HepG2 (cell line): ENCODE data around the gene SLC7A11. TPM values are rescaled to one million over a fixed set of nuclear protein-coding genes. Genes with fewer than 3 reads are reported as not detected.

Experiments used
- ATAC-seq: fragments of 200-7000 bp; cut with Tn5 transposase; 3 replicates; pipeline ENCODE4 v1.9.1; 2020; ENCODE audit warnings: mild to moderate bottlenecking, moderate library complexity
- BruUV-seq: library from RNA; stranded (reverse); fragments of 400-500 nt; replicated peaks from 2 replicates; lab custom pipeline; 2021; lab: Mats Ljungman, UMichigan
- CTCF ChIA-PET: fragments of 300-600 bp; formaldehyde crosslinking; extraction: SDS; loops from one replicate; lab custom pipeline; 2021; ENCODE audit warnings: low total read pairs, inconsistent platforms, low intra/inter-chr PET ratio; lab: Yijun Ruan, JAX
- POLR2A ChIA-PET: fragments of 350-600 bp; sonication (Branson Sonifier 250); formaldehyde crosslinking; loops from one replicate; lab custom pipeline; 2020; ENCODE audit warnings: antibody characterized with exemption, inconsistent platforms; lab: Yijun Ruan, JAX
- DNase-seq: peaks from one replicate; pipeline ENCODE4 v3.0.0-alpha.2; 2015; ENCODE audit warnings: low spot score
- FAIRE-seq: peaks from 3 replicates; lab custom pipeline; 2011; peaks lifted over from hg19 to GRCh38; lab: Jason Lieb, UNC
- H2AFZ ChIP-seq: one replicate; pipeline ENCODE4 v1.6.1; 2011; ENCODE audit warnings: low read length, inconsistent platforms
- H3K27ac ChIP-seq: fragments of 300-600 bp; 3 replicates; pipeline ENCODE4 v1.8.0; 2011; ENCODE audit warnings: mixed run types, mild to moderate bottlenecking, mixed read lengths, low read length, inconsistent platforms; ENCODE audit not compliant: insufficient read depth; ENCODE audit errors: extremely low read length
- H3K27me3 ChIP-seq, 2 experiments: fragments of 200-600 bp in 1 of 2; 2 replicates in 1 of 2; 3 replicates in 1 of 2; pipeline versions ENCODE4 v1.6.0 to v1.8.0; 2011; ENCODE audit warnings: low read length in 2 of 2, mild to moderate bottlenecking in 2 of 2, moderate library complexity in 2 of 2, inconsistent platforms in 1 of 2; ENCODE audit not compliant: insufficient read depth in 2 of 2, control insufficient read depth in 1 of 2
- H3K36me3 ChIP-seq, 2 experiments: fragments of 200-600 bp in 1 of 2; replicated peaks in 1 of 2; 2 replicates in 1 of 2; 3 replicates in 1 of 2; pipeline versions ENCODE4 v1.5.1 to v1.8.0; 2011; ENCODE audit warnings: low read length in 2 of 2, inconsistent platforms in 1 of 2; ENCODE audit not compliant: insufficient read depth in 2 of 2, control insufficient read depth in 1 of 2
- H3K4me1 ChIP-seq: 2 replicates; pipeline ENCODE4 v1.5.1; 2012; ENCODE audit warnings: low read length, inconsistent platforms; ENCODE audit not compliant: insufficient read depth
- H3K4me2 ChIP-seq: 2 replicates; pipeline ENCODE4 v1.6.0; 2011; ENCODE audit warnings: low read depth, low read length, inconsistent platforms
- H3K4me3 ChIP-seq, 3 experiments: fragments of 200-600 bp in 1 of 3; sonication (generic), shearing (Covaris generic) in 1 of 3; replicated peaks in 1 of 3; 2 replicates each; pipeline ENCODE4 v1.5.1; 2011 to 2016; ENCODE audit warnings: low read length in 3 of 3, inconsistent platforms in 2 of 3, low read depth in 2 of 3, mild to moderate bottlenecking in 2 of 3, control low read depth in 1 of 3, mixed read lengths in 1 of 3; ENCODE audit not compliant: insufficient read depth in 1 of 3
- H3K79me2 ChIP-seq: one replicate; pipeline ENCODE4 v1.6.1; 2011; ENCODE audit warnings: low read length, inconsistent platforms; ENCODE audit not compliant: insufficient read depth
- H3K9ac ChIP-seq: 2 replicates; pipeline ENCODE4 v1.6.0; 2011; ENCODE audit warnings: mild to moderate bottlenecking, low read depth, low read length, inconsistent platforms; ENCODE audit not compliant: insufficient read depth
- H3K9me3 ChIP-seq: 2 replicates; pipeline ENCODE4 v1.5.1; 2012; ENCODE audit warnings: mild to moderate bottlenecking, low read length
- H4K20me1 ChIP-seq: 2 replicates; pipeline ENCODE4 v1.6.0; 2011; ENCODE audit warnings: inconsistent platforms, mild to moderate bottlenecking, low read length, moderate library complexity; ENCODE audit not compliant: insufficient read depth
- AGO2 ChIP-seq: fragments of 200-400 bp; formaldehyde crosslinking; optimal IDR thresholded peaks from 2 replicates; pipeline ENCODE3; 2017; ENCODE audit warnings: mild to moderate bottlenecking, low read depth, low read length, moderate library complexity
- ETV5 ChIP-seq: IDR thresholded peaks from 2 replicates; pipeline ENCODE4 v1.6.1; 2018; ENCODE audit warnings: missing biosample characterization, missing genetic modification reagents, inconsistent platforms, borderline replicate concordance
- HNRNPK ChIP-seq: fragments of 200-400 bp; formaldehyde crosslinking; IDR thresholded peaks from 2 replicates; pipeline ENCODE4 v1.6.1; 2018; ENCODE audit warnings: low read length, low read depth, moderate library complexity, mild to moderate bottlenecking; ENCODE audit not compliant: poor library complexity, severe bottlenecking
- KAT7 ChIP-seq: IDR thresholded peaks from 2 replicates; pipeline ENCODE4 v1.6.1; 2018; ENCODE audit warnings: borderline replicate concordance, missing compliant biosample characterization
- RAD21 ChIP-seq: fragments of 450-650 bp; formaldehyde crosslinking; IDR thresholded peaks from 2 replicates; pipeline ENCODE4 v1.5.0; 2020; ENCODE audit warnings: mild to moderate bottlenecking
- RBM22 ChIP-seq: fragments of 200-400 bp; formaldehyde crosslinking; optimal IDR thresholded peaks from 2 replicates; pipeline ENCODE3; 2017; ENCODE audit warnings: mild to moderate bottlenecking, low read length, moderate library complexity
- SUZ12 ChIP-seq: fragments of 150-350 bp; IDR thresholded peaks from 2 replicates; pipeline ENCODE4 v1.6.1; 2014; ENCODE audit warnings: low read depth, low read length
- ZNF367 ChIP-seq: sonication (generic); formaldehyde crosslinking; IDR thresholded peaks from 2 replicates; pipeline ENCODE4 v1.4.0; 2020; ENCODE audit warnings: missing genetic modification reagents, borderline replicate concordance
- ZNF512 ChIP-seq: sonication (generic); formaldehyde crosslinking; IDR thresholded peaks from 2 replicates; pipeline ENCODE4 v1.4.0; 2020; ENCODE audit warnings: mild to moderate bottlenecking, missing genetic modification reagents
- ZNF543 ChIP-seq: sonication (generic); formaldehyde crosslinking; IDR thresholded peaks from 2 replicates; pipeline ENCODE4 v1.4.0; 2020; ENCODE audit warnings: mild to moderate bottlenecking, missing genetic modification reagents
- ZNF563 ChIP-seq: sonication (generic); formaldehyde crosslinking; IDR thresholded peaks from 2 replicates; pipeline ENCODE4 v1.8.0; 2022; ENCODE audit warnings: mild to moderate bottlenecking, moderate library complexity, missing genetic modification reagents
- ZSCAN25 ChIP-seq: sonication (generic); formaldehyde crosslinking; IDR thresholded peaks from 2 replicates; pipeline ENCODE4 v1.8.0; 2022; ENCODE audit warnings: mild to moderate bottlenecking, missing genetic modification reagents
- WGBS: methylation state at CpG from one replicate; pipeline ENCODE4 v1.1.6; 2017; ENCODE audit warnings: low lambda C conversion rate; 5-methylcytosine and 5-hydroxymethylcytosine counted together
- in situ Hi-C: cut with HindIII; loops from 2 replicates; pipeline ENCODE4 v1.10.0; 2017; ENCODE audit warnings: low pct_unique_long_range_greater_than_20kb; ENCODE audit not compliant: extremely low pct_ligation_motif_present
- intact Hi-C: fragments of 100-400 bp; cut with micrococcal nuclease; formaldehyde crosslinking; loops from one replicate; pipeline ENCODE4 v1.10.0; 2022; ENCODE audit not compliant: unreplicated experiment
- polyA plus RNA-seq, 8 experiments: library from polyadenylated mRNA; depleted of rRNA in 3 of 8; stranded (reverse) in 7 of 8; unstranded in 1 of 8; fragments of >200 nt; fragmentation: Illumina TruSeq in 4 of 8; extraction: Trizol in 4 of 8; gene quantifications; 2 replicates each; pipeline versions ENCODE4 v1.2.1 to v1.2.3, GENCODE V29; 2011 to 2016; ENCODE audit warnings: low read depth in 4 of 8, missing spikeins in 1 of 8, mixed read lengths in 1 of 8; ENCODE audit not compliant: insufficient read depth in 1 of 8
- total RNA-seq, 5 experiments: library from RNA; depleted of rRNA; stranded (reverse); fragments of >200 nt; fragmentation: Illumina TruSeq; extraction: Trizol; gene quantifications; 2 replicates each; pipeline ENCODE4 v1.2.3, GENCODE V29; 2016; ENCODE audit warnings: low read depth in 1 of 5
- TF ChIP-seq, protein P1 (sequence below): sonication (generic); formaldehyde crosslinking; IDR thresholded peaks from 2 replicates; pipeline ENCODE4 v1.8.0; 2022; ENCODE audit warnings: low read depth, missing genetic modification reagents
- TF ChIP-seq, protein P2 (sequence below): IDR thresholded peaks from 2 replicates; pipeline ENCODE4 v1.6.1; 2016; ENCODE audit warnings: missing biosample characterization, missing genetic modification reagents, low read depth

SLC7A11 gene
- total and polyA plus RNA-seq, 2 of the 13 experiments (the other 11 are each of a cell fraction or from before 2014, with no cell fraction given) = 15.7 to 17.5 TPM

DNA sequence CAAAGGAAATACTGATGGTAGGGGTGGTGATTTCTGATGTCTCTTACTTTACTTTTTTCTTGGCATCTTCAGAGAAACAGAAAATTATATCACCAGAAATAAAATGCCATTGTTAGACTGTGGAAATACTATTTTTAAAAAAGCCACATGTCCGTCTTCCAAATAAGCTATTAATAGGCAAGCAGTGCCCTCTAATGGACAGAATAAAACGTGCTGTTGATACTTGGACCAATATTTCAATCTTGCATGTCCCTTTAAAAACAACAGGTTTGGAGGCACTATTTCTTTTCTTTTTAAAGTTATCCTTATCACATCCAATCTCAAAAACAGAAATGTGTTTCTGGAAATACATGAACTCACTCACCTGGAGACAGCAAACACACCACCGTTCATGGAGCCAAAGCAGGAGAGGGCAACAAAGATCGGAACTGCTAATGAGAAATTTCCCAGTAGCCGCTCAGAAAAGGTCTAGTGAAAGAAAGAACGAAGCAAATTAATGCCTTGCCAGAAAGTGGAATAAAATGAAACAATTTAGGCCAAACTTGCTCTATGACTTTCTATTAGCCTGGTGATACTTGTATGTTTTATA, 59.2 kb downstream of the SLC7A11 start (continued):
- TF ChIP-seq, protein P1, sequence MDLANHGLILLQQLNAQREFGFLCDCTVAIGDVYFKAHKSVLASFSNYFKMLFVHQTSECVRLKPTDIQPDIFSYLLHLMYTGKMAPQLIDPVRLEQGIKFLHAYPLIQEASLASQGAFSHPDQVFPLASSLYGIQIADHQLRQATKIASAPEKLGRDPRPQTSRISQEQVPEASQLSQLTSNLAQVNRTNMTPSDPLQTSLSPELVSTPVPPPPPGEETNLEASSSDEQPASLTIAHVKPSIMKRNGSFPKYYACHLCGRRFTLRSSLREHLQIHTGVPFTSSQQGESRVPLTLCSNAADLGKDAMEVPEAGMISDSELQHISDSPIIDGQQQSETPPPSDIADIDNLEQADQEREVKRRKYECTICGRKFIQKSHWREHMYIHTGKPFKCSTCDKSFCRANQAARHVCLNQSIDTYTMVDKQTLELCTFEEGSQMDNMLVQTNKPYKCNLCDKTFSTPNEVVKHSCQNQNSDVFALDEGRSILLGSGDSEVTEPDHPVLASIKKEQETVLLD (CRISPR knock-in tag) = no peak
- TF ChIP-seq ETV5 (no peak), RAD21 (CRISPR knock-in tag) (0 out of 2 replicates have a peak, but pooled peaks have one; percentile 17), HNRNPK (no peak), SUZ12 (no peak), ZNF512 (CRISPR knock-in tag) (no peak)

GRCh38 chr4:138181287-138181686, 60.9 kb downstream of the SLC7A11 start:
- FAIRE-seq = no peak
- in situ Hi-C loops (loop anchor here (5.0 to 10.0 kb wide), 2 partner anchors 144 to 366 kb away; no protein-coding TSS in a partner anchor), intact Hi-C loops (loop anchor here (10.0 kb wide), 1 partner anchor 394 kb away; no protein-coding TSS in a partner anchor)
- H3K9ac ChIP-seq = no peak overlapping the region
- H4K20me1 ChIP-seq = no peaks in the 10 kb centered on the region
- CTCF ChIA-PET = interaction anchor here (3.0 kb wide), 1 partner anchor 147 kb away, joined by 28 read pairs; no protein-coding TSS in a partner anchor
- ATAC-seq = no peak
- BruUV-seq = no TSS peak
- WGBS = 87% methylated on average over 6 of the region's 6 CpGs
- H3K9me3 ChIP-seq = no peaks in the 10 kb centered on the region
- no peaks in the 10 kb centered on the region for H3K79me2 ChIP-seq
- POLR2A ChIA-PET = no interaction called here
- TF ChIP-seq, protein P2, sequence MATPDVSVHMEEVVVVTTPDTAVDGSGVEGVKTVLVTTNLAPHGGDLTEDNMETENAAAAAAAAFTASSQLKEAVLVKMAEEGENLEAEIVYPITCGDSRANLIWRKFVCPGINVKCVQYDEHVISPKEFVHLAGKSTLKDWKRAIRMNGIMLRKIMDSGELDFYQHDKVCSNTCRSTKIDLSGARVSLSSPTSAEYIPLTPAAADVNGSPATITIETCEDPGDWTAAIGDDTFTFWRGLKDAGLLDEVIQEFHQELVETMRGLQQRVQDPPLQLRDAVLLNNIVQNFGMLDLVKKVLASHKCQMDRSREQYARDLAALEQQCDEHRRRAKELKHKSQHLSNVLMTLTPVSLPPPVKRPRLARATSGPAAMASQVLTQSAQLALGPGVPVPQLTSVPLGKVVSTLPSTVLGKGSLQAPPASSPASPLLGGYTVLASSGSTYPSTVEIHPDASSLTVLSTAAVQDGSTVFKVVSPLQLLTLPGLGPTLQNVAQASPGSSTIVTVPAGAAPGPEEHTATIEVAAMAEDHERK (CRISPR knock-in tag) = no peak
- TF ChIP-seq ZNF543 (no peak), AGO2 (no peak), ZNF367 (CRISPR knock-in tag) (no peak), RBM22 (peak; percentile 50), KAT7 (CRISPR knock-in tag) (no peak), ZSCAN25 (CRISPR knock-in tag) (no peak), ZNF563 (CRISPR knock-in tag) (no peak)
- H3K4me2 ChIP-seq = no peak overlapping the region
- H2AFZ ChIP-seq = no peak overlapping the region
- no peaks in the 10 kb centered on the region for H3K27me3 ChIP-seq
- H3K4me3 ChIP-seq = no peak overlapping the region
- no peak overlapping the region for H3K27ac ChIP-seq
- DNase-seq = no peak
- no peaks in the 10 kb centered on the region for H3K4me1 ChIP-seq
- H3K36me3 ChIP-seq = peaks cover 9 to 71% of the 10 kb centered on the region in 2 experiments
